ENCODE data around the gene PLXND1. TPM values are rescaled to one million over a fixed set of nuclear protein-coding genes. Genes with fewer than 3 reads are reported as not detected.

The PLXND1 gene
- total RNA-seq, 2 experiments from 2014 or later, result 4.7 to 6.0 TPM

GRCh38 chr3:129554356-129555152 is 51.9 kb downstream of the PLXND1 start:
- POLR2A ChIA-PET, result interaction anchor here (0.7 to 0.8 kb wide), 2 partner anchors 37 to 354 kb away, joined by 3 read pairs; no protein-coding TSS in a partner anchor
- H3K9me2 ChIP-seq (ENCODE audit: insufficient read depth, low read length), result no peaks in the 10 kb centered on the region
- no peaks in the 10 kb centered on the region for H3K9me3 ChIP-seq (ENCODE audit: low read length)
- DNase-seq (ENCODE audit: low spot score), result peak; percentile 26
- CTCF ChIA-PET (ENCODE audit: unreplicated experiment), result no interaction called here
- H3K4me2 ChIP-seq (ENCODE audit: low read length), result peak overlapping the region; percentile 53
- no peaks in the 10 kb centered on the region for H3K79me2 ChIP-seq (ENCODE audit: insufficient read depth, low read depth, low read length)
- no peaks in the 10 kb centered on the region for H4K20me1 ChIP-seq (ENCODE audit: insufficient read depth, low read length)
- H3K4me1 ChIP-seq (ENCODE audit: insufficient read depth, low read length, poor library complexity, severe bottlenecking), result peaks cover 38% of the 10 kb centered on the region
- H3K36me3 ChIP-seq (ENCODE audit: insufficient read depth, low read length), result no peaks in the 10 kb centered on the region
- no peak for TF ChIP-seq EZH2phosphoT487 (IDR thresholded peaks at IDR 0.05; ENCODE audit: borderline replicate concordance, low read depth, low read length)
- no peak for TF ChIP-seq CTCF (conservative IDR thresholded peaks at IDR 0.05; ENCODE audit: low read length)
- H3K4me3 ChIP-seq (ENCODE audit: low read depth, low read length, poor library complexity, severe bottlenecking), result no peak overlapping the region
- intact Hi-C loops (cut with micrococcal nuclease; ENCODE audit: unreplicated experiment), result no loop called here
- no peak overlapping the region for H3K27ac ChIP-seq (ENCODE audit: low read depth, low read length, poor library complexity, severe bottlenecking)
- peak overlapping the region; percentile 88 for H2AFZ ChIP-seq (ENCODE audit: low read length)
- no TSS peak for BruUV-seq (replicated peaks)

GRCh38 chr3:129553719-129554118 is 52.8 kb downstream of the PLXND1 start:
- BruUV-seq (replicated peaks), result no TSS peak
- intact Hi-C loops (cut with micrococcal nuclease; ENCODE audit: unreplicated experiment), result no loop called here
- Histone ChIP-seq H3K9me2 (ENCODE audit: insufficient read depth, low read length) (no peaks in the 10 kb centered on the region), H3K4me2 (ENCODE audit: low read length) (peak overlapping the region; percentile 53), H3K79me2 (ENCODE audit: insufficient read depth, low read depth, low read length) (no peaks in the 10 kb centered on the region), H4K20me1 (ENCODE audit: insufficient read depth, low read length) (no peaks in the 10 kb centered on the region), H3K9me3 (ENCODE audit: low read length) (no peaks in the 10 kb centered on the region), H3K27ac (ENCODE audit: low read depth, low read length, poor library complexity, severe bottlenecking) (no peak overlapping the region), H2AFZ (ENCODE audit: low read length) (peak overlapping the region; percentile 88), H3K36me3 (ENCODE audit: insufficient read depth, low read length) (no peaks in the 10 kb centered on the region), H3K4me3 (ENCODE audit: low read depth, low read length, poor library complexity, severe bottlenecking) (peak overlapping the region; percentile 23), H3K4me1 (ENCODE audit: insufficient read depth, low read length, poor library complexity, severe bottlenecking) (peaks cover 30% of the 10 kb centered on the region)
- peak; percentile 48 for DNase-seq (ENCODE audit: low spot score)
- ChIA-PET POLR2A (no interaction called here), CTCF (ENCODE audit: unreplicated experiment) (no interaction called here)
- TF ChIP-seq CTCF (conservative IDR thresholded peaks at IDR 0.05; ENCODE audit: low read length), result peak; percentile 43
- TF ChIP-seq EZH2phosphoT487 (IDR thresholded peaks at IDR 0.05; ENCODE audit: borderline replicate concordance, low read depth, low read length), result no peak

- no peak overlapping the region for H3K27ac ChIP-seq (ENCODE audit: low read depth, low read length, poor library complexity, severe bottlenecking)
- peak overlapping the region; percentile 53 for H3K4me2 ChIP-seq (ENCODE audit: low read length)
- ChIA-PET POLR2A (no interaction called here), CTCF (ENCODE audit: unreplicated experiment) (no interaction called here)
- peaks cover 24% of the 10 kb centered on the region for H3K4me1 ChIP-seq (ENCODE audit: insufficient read depth, low read length, poor library complexity, severe bottlenecking)
- H3K79me2 ChIP-seq (ENCODE audit: insufficient read depth, low read depth, low read length), result no peaks in the 10 kb centered on the region
- H3K9me2 ChIP-seq (ENCODE audit: insufficient read depth, low read length), result no peaks in the 10 kb centered on the region
- intact Hi-C loops (cut with micrococcal nuclease; ENCODE audit: unreplicated experiment), result no loop called here
- no peak overlapping the region for H3K4me3 ChIP-seq (ENCODE audit: low read depth, low read length, poor library complexity, severe bottlenecking)
- no peak for DNase-seq (ENCODE audit: low spot score)
- no peaks in the 10 kb centered on the region for H4K20me1 ChIP-seq (ENCODE audit: insufficient read depth, low read length)
- no peaks in the 10 kb centered on the region for H3K36me3 ChIP-seq (ENCODE audit: insufficient read depth, low read length)
- peak overlapping the region; percentile 88; the same call in 1 of the 2 replicates for H2AFZ ChIP-seq (ENCODE audit: low read length)
- BruUV-seq (replicated peaks), result no TSS peak
- H3K9me3 ChIP-seq (ENCODE audit: low read length), result no peaks in the 10 kb centered on the region
- no peak for TF ChIP-seq EZH2phosphoT487 (IDR thresholded peaks at IDR 0.05; ENCODE audit: borderline replicate concordance, low read depth, low read length)
- TF ChIP-seq CTCF (conservative IDR thresholded peaks at IDR 0.05; ENCODE audit: low read length), result no peak
Observed at GRCh38 chr3:129553171-129553570, 53.3 kb downstream of the PLXND1 start.
